Middle frontal gyrus (tissue), 1 donor: Measurements from ENCODE around the gene RUNX1.

Experiments used
- DNase-seq: peaks from one replicate; pipeline ENCODE4 v3.0.0-alpha.2; 2015; ENCODE audit warnings: low spot score; ENCODE audit errors: extremely low spot score

RUNX1 gene

DNA sequence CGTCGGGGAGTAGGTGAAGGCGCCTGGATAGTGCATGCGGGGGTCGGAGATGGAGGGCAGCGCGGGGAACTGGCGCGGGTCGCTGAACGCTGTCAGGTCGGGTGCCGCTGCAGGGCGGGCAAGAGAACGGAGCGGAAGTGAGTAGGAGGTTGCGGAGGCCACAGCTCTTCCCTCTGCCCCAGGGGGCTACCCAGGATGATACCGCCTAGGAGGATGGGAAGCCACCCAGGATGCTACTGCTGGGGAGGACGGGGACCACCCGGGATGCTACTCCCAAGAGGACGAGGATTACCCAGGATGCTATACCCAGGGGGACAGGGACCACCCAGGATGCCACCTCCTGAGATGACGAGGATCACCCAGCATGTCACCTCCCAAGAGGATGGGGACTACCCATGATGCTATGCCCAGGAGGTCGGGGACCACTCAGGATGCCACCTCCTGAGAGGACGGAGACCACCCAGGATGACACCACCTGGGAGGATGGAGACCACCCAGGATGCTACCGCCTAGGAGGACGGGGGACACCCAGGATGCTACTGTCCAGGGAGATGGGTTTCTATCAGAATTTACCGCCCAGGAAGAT, 256.5 kb downstream of the RUNX1 start:
- no peak for DNase-seq

DNA sequence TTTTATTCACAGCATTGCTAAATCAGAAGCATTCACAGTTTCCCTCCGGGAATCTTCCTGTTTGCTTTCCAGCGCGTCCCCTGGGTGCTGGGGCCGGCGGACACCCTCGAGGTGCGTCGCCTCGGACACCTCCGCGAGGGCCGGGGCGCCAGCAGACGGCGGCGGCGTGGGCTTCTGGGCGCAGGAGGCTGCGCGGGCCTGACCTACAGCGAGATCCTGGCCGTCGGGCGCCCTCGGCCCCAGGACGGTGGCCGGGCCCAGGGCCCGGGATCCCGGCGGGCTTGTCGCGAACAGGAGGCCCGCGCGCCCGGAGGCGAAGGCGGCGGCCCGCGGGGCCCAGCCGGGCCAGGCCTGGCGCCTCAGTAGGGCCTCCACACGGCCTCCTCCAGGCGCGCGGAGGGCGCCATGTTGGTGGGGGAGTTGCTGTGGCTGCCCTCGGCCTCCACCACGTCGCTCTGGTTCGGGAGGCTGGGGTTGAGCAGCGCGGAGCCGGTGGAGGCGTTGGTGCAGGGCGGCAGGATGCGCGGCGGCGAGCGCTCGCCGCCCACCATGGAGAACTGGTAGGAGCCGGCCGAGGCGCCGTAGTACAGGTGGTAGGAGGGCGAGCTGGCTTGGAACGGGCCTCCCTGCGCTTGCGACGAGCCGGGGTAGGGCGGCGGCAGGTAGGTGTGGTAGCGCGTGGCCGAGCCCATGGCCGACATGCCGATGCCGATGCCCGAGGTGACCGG, 257.2 kb downstream of the RUNX1 start:
- no peak for DNase-seq

- DNase-seq = no peak
Observed at GRCh38 chr21:34790834-34791233, 258.3 kb downstream of the RUNX1 start.

- DNase-seq = no peak
Observed at GRCh38 chr21:34790341-34790740, 258.8 kb downstream of the RUNX1 start.

GRCh38 chr21:34788879-34789278, 260.2 kb downstream of the RUNX1 start:
- DNase-seq = no peak

- DNase-seq = no peak
Observed at GRCh38 chr21:34783815-34784214, 265.3 kb downstream of the RUNX1 start.

DNA sequence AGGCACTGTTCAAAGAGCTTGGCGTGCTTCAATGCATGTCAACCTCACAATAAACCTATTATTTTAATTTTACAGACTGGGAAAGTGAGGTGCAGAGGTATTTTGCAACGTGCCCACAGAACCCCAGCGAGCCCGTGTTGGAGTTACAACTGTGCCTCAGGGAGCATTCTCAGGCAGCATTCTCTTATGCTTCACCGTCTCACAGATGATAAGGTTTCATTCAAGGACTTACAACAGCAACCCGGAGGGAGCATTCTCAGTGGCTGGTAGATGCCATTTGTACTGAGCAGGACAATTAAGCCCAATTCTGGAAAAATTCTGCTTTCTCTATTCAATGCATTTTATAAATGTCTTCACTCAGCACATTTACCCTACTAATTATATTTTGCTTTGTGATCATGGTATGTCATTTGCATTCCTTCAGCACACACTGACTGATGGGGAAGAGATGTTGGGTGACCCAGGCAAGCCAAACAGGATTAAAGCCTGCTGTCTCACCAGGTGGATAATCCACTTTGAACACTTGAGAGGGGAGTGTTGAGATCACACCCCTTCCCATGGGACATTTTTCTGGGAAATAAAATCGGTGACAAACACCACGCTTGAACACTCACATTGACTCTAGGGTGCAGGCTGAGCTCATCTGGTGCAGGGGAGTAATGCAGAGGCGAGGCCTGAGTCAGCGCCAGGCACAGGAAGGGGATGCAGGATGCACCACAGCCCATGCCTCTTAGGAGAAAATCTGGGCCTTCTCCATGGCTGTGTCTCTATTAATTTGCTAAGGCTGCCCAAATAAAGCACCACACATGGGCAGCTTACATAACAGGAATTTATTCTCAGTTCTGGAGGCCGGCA, 266.4 kb downstream of the RUNX1 start:
- DNase-seq = no peak

DNA sequence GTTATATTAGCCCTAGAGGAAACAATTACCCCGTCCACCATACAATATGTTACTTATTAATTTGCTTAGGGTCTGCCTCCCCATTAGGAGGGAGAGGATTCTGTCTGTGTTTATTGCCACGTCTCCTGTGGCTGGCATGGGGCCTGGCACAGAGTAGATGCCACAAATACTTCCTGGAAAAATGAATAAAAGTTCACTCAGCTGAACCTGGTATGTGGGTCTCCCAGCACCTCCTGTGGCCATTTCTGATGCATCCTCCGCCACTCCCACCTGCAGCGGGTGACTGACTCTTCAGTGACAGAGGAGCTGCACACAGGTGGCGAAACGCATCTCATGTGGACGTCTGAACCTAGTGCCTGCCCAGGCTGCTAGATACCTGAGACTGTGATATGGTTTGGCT, 267.6 kb downstream of the RUNX1 start:
- no peak for DNase-seq

GRCh38 chr21:34779860-34780259, 269.2 kb downstream of the RUNX1 start:
- DNase-seq = no peak

DNA sequence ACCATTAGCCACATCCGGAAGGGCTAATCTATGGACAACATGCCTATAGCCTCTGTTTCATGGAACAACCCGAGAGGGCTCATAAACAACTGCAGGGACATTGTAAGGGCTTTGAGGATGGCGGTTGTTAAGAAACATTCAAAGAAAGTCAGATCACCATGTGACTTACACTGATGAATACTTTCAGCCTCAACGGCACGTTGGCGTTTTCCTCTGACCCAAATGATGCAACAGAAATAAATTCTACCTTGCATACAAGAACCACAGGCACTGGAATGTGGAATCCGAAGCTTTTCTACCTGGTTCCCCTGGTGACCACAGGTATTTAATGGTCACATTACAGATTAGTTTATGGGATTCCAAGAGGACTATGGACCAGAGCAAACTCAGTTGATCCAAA, 273.3 kb downstream of the RUNX1 start:
- no peak for DNase-seq

- DNase-seq = no peak
Observed at GRCh38 chr21:34774750-34775149, 274.4 kb downstream of the RUNX1 start.

DNA sequence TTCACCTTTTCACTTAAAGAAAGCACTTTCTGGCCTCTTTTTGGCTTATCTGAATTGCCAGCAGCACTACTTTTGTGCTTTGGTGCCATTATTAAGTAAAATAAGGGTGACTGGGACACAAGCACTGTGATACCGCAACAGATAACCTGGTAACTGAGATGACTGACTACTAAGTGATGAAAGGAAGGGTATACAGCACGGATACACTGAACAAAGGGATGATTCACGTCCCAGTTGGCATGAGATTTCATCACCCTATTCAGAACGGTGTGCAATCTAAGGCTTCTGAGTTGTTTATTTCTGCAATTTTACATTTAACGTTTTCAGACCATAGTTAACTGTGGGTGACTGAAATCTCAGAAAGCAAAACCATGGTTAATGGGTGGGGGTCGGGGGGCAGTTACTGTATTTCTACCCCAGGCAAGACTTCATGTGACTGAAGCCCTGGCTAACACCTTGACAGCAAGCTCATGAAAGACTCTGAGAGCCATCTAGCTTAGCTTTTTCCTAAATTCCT, 277.5 kb downstream of the RUNX1 start:
- no peak for DNase-seq

DNA sequence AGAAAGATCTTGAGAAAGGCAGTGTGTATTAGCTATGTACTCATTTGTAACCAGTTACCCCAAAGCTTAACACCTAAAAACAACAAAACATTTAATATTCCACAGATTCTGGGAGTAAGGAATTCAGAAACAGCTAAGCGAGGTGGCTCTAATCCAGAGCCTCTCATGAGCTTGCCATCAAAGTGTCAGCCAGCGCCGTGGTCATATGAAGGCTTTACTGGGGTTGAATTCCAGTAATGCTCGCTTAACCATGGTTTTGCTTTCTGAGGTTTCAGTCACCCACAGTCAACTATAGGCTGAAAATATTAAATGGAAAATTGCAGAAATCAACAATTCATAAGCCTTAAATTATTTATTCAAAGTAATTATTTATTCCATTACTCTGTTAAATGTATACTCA, 278.5 kb downstream of the RUNX1 start:
- DNase-seq = no peak

DNA sequence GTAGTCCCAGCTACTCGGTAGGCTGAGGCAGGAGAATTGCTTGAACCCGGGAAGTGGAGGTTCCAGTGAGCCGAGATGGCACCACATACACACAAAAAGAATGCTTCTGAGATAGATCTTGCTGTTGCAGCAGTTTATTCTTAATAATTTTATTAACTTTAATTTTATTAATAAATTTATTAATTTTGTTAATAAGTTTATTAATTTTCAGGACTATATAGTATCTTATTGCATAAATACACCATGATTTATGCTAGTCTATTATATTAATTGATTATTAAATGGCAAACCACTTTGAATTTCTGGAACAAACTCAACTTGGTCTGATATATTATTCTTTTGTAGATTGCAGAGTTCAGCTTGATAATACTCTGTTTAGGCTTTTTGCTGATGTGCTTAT, 280.8 kb downstream of the RUNX1 start:
- DNase-seq = no peak

GRCh38 chr21:34766862-34767261, 282.2 kb downstream of the RUNX1 start:
- no peak for DNase-seq

GRCh38 chr21:34765619-34766018, 283.5 kb downstream of the RUNX1 start:
- DNase-seq = no peak

GRCh38 chr21:34764715-34765284, 284.3 kb downstream of the RUNX1 start:
- no peak for DNase-seq

DNA sequence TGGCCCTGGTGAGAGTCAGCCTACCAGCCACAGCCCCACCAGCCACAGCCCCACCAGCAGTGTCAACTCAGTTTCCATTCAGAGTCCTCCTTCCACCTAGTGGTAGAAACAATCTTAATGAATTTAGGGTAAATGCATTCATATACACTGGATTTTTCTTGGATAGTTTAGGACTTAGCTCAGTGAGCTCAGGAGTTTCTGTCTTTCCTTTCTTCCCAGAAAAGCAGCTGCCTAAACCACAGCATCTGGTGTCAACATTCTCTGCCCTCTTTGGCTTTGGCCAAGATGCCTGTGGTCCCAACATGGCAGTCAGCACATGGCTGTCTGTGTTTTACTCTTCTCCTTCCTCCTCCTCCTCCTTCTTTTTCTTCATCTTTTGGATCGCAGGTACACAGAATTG, 286.3 kb downstream of the RUNX1 start:
- no peak for DNase-seq

GRCh38 chr21:34761758-34762330, 287.3 kb downstream of the RUNX1 start:
- no peak for DNase-seq

DNA sequence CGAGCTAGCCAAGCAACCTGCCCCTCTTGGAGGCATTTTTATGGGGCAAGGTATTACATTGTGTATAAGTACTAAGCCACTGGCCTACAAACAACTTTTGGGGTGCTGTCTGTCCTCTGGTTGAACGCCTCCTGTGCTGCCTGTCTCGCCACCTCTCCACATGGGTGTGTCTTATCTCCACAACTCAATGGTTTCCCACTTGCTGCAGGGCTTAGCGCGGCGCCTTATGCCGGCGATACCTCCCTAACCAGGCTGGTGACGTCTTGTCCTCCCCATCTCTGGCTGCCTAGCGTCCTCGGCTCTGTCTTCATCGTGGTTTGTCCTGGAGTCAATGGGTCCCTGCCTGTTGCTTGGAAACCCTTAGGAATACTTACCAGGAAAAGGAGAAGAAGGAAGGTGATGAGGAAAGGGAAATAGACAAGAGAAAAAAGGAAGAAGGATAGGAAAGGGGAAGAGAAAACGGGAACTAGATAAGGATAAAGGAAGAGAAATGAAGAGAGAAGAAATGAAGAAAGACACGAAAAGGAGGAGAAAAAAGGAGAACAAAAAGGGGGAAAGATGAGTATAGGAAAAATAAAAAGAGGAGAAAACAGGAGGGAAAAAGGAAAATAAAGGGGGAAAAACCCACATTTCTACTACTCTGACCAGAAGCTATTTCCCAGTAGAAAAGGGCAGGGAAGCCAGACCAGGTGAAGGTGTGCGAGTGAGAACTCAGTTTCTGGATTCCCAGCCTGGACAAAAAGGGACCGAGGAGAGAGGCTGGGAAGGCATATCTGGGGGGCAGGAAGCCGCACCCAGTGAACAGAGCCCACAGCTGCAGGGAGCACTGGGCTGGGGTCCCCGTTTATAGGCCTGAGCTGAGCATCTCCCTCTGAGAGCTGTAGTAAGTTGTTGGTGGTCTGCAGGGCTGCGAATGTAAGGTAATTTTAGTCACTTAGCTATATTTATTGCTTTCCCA, 294.1 kb downstream of the RUNX1 start:
- DNase-seq = no peak
